Measurements from ENCODE around the gene SLC6A1.

GRCh38 chr3:10950476-10951294 lies 41.9 kb upstream of the SLC6A1 start:
- no peak for TF ChIP-seq ONECUT2 (CRISPR knock-in tag; IDR thresholded peaks at IDR 0.05)
- no peak for TF ChIP-seq ZNF792 (CRISPR knock-in tag; IDR thresholded peaks at IDR 0.05)

All from HepG2 (cell line).